GM19043 (cell line): ENCODE results near the gene VIT.
"Not testable (repeated sequence)": the region's sequence is repeated elsewhere in the genome, so short reads cannot be mapped to it uniquely, and the experiment has no call there.

Experiments used
- ATAC-seq: cut with Tn5 transposase; IDR thresholded peaks from one replicate; pipeline ENCODE4 v1.9.1; 2021; ENCODE audit warnings: low read depth; ENCODE audit not compliant: unreplicated experiment

VIT gene

DNA sequence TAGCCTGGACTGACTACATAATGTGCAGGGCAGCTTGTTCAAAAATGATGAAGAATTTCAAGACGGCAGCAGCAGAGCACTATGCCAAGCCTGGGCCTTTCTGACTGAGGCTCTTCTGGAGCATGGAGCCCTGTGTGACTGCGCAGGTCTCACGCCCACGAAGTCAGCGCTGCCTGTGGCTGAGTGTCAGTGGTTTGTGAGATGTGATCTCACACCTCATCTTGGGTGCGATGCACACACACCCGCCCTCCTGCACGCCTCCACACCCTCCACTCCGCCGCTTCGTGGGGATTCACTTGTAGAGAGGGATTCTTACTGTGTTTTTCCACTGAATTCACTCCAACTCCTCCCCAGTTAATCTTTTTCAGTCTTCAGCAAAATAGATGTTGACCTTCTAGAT is 103.9 kb downstream of the VIT start:
- no peak for ATAC-seq

DNA sequence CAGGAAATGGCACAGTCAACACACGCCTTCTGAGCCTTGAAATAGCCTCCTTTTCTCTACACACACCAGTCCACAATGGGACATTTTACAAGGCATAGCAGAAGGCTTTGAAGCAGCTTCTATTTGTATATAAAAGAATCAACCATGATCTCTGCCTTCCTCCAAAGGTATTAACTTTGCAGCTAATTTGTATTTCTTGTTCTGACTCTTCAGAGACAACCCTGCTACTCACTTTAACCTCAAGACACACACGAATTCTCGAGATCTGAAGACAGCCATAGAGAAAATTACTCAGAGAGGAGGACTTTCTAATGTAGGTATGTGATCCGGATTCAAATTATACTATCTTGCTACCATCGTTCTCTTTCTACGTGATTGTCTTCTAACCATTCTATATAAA is 104.6 kb downstream of the VIT start:
- ATAC-seq = no peak

DNA sequence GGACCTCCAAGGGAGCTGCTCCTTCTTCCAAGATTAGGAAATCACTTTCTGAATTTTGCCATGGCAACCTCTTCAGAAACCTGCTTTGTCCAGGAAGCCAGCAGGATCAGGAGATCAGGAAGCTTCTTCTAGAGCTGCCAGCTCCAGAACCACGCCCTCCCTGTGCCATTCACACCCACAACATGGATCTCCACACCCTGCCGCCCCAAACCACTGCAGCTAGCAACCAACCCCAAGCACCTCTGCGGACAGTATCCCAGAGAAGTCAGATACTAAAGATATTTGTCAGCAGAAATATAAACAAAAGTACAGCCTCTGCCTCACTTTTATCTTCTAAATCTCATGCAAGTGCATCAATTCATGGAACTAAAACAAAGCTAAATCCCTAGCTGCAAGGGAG is 106.4 kb downstream of the VIT start:
- no peak for ATAC-seq

DNA sequence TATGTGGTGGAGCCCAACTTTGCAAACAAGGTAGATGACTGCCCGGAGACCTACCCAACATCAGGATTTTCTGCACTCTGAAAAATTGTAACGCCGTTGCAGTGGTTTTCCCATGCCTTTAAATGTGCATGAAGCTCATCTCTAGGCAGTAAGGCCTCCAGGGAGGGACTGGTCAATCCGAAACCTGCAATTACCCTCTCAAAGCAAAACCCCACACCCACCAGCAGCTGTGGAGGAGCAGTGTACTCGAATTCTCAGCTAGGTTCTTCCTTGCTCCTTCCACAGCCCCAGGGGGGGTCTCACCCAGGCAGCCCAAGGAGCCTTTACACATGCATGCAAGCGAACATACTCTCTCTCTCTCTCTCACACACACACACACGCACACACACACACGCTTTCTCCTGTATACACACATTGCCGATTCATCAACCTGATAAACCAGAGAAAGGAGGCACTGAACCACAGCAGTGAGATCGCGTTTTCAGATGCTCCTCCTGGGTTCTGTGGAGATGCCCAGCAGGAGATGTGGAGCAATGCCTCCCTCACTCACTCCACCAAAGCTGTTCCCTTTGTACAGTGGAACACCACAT is 109.2 kb downstream of the VIT start:
- no peak for ATAC-seq

DNA sequence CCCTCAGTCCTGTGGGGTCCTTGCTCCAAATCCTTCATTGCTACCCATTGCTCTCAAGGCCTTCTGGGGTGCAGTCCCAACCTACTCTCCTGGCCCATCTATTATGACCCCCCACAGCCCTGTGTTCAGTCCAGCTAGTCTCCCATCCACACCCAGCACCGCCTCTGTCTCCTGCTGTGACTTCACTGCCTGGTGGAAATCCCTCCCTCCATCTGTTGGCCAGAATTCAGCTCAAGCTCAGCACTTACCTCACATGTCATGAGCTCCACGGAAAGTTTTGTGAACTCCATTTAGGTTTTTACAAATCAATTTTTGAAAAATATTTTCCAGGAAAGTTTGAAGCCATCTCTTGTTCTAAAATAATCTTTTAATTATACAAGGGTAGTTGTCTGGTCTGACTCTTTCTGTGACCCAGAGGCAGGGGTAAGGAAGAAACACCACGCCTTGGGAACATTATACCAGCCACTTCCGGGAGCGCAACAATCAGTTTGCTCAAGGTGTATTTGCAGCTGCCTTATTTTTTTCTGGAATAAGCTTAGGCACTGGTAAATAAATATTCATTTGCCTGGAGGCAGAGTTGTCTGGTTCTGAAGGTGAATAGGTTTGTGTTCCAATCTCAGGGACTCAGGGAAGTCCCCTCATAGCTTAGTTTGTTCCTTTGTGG is 110.8 kb downstream of the VIT start:
- no peak for ATAC-seq

DNA sequence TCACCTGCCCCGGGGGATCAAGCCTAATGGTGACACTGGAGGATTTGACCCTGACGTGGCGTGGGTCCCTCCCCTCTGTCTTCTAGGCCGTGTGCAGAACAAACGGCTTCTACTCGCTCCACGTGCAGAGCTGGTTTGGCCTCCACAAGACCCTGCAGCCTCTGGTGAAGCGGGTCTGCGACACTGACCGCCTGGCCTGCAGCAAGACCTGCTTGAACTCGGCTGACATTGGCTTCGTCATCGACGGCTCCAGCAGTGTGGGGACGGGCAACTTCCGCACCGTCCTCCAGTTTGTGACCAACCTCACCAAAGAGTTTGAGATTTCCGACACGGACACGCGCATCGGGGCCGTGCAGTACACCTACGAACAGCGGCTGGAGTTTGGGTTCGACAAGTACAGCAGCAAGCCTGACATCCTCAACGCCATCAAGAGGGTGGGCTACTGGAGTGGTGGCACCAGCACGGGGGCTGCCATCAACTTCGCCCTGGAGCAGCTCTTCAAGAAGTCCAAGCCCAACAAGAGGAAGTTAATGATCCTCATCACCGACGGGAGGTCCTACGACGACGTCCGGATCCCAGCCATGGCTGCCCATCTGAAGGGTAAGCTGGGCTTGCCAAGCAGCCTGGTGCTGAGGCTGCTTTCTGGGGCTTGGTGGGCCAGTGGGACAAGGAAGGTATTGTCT is 112.0 kb downstream of the VIT start:
- no peak for ATAC-seq

DNA sequence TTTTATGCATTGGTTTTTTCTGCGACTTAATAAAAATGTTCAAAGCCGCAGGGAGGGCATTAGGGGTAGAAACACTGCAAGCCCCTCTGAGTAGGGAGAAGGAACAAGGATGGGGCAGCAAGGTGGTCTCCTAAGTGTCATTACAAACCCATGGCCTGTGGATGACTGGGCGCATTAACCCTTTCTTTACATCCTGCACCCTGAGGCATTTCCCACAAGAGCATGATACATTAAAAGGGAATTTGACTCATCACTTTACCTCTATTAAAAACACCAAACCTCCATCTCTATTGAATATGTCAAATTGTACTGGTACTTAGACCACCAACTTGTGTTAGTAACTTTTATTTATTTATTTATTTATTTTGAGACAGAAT is 112.5 kb downstream of the VIT start:
- no peak for ATAC-seq

DNA sequence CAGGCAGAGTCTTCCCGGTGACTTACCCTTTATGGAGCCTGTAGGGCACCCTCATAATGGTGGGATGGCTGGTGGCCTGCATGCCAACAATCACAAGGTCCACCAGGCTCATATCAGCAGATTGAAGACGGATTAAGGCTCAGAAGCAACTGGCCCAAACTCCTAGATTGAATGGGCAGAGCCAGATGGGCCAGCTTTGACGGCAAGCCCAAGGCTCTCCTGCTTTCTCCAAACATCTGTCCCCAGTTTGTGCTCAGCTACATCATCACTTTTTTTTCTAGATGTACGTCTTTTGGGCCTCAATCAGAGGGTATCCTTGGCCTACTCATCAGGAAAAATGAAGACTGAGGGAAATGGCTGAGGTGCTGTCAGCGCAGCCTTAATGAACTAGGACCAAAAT is 114.6 kb downstream of the VIT start:
- ATAC-seq = no peak

DNA sequence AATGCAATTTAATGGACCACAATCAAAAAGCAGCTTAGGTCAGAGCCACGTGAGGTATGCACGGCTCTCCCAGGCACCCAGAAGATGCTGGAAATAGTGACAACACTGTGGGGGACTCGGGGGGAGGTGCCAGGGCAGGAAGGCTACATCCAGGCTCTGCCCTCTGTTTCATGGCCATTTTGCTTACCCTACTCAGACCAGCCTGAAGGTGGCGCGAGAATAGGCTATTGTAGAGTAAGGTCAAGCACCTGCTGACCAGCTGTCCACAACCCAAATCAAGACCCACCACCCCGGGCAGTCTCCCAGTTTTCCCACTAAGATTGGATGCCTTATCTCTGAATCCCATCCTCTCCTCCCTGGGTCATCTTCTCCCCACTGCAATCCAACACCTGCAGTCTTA is 115.7 kb downstream of the VIT start:
- no peak for ATAC-seq

DNA sequence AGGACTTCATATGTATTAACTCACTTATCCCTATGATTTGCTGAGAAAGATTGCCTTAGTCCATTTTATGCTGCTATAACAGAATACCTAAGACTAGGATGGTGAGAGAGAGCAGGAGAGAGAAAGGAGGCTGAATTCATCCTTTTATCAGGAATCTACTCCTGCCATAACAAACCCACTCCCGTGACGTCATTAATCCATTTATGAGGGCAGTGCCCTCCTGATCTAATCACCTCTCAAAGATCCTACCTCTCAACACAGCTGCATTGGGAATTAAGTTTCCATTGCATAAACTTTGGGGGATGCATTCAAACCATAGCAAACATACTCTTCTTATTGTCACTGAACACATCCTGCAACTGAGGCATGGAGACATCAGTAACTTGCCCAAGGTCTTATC is 122.0 kb downstream of the VIT start:
- ATAC-seq = no peak

DNA sequence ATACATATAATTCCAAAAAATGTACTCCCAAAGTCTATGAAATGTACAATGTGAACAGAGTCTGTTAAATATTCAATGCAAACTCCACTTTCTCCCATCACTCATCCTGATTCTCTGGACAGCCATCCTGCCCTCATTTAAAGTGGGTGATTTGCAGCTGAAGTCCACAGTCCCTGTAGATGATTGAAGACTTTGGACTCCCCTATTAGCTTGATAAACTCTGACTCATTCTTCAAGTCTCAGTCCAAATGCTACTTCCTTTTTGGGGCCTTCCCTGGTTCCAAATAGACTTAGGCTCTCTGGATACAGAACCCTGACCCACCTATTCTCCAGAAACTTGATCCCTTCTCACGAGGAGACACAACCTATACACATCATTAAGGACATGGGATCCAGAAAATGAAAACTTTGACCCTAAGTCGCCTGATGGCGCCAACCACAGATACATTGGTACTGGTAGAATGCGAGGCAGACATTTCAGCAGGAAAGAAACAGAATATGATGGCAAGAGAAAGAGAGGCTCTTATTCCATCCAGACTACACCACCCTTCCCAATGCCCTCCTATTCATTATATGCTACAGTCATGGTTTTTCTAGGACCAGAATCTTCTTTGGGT is 122.7 kb downstream of the VIT start:
- no peak for ATAC-seq

DNA sequence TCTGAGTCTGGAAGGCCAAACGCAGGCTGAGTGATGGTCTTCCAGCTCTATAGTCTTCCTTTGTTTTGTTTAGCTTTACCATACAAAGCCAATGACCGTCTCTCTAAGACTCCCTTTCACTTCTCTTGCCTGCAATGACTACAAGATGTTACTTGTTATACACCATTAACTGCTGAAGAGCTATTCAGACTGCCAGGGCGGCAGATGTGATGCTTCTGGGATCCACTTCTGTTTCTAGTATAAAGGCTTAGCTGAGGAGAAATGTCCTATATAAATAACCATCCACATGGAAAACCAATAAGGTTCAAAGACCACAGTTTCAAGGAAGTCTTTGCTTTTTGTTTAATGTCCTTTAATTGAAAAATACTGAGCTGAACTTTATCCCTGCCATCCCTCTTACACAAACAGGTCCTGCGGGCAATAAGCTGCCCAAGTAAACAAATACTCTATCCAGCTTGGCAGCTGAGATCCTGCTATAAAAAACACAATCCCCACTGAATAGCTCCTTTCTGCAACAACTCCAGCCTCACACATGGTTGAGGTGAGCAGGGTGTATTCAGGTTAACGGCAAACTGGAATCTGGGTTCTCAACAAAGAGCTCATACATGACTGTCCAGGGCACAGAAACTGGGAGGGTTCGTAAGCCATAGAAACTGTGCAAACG is 124.6 kb downstream of the VIT start:
- ATAC-seq = no peak

DNA sequence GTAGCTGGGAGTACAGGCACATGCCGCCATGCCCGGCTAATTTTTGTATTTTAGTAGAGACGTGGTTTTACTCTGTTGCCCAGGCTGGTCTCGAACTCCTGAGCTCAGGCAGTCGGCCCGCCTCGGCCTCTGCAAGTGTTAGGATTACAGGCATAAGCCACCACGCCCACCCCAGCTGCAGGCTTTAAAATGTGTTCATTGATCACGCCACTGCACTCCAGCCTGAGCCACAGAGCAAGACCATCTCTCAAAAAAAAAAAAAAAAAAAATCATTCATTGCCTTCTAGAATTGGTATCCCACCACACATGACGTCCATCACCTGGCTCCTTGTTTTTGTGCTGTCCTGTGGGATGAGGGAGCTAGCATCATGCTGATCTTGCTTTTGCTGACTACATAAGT is 127.4 kb downstream of the VIT start:
- ATAC-seq = no peak

DNA sequence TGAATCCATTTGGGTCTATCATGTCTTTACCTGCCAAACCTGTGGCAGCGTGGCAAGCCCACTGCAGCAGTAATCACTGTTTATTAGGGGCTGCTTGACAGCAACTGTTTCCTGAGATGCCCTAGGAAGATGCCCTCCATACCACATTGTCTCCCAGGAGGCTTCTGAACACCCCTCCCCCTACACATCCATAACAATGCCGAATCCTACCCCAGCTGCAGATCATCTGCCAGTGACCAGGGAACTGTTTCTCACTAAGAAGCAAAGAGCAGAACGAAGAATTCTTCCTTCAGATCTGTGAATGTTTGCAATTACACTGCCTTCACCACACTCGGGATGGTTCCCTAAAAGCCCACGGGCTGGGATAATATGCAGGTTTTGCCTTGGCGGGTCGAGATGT is 127.8 kb downstream of the VIT start:
- no peak for ATAC-seq

DNA sequence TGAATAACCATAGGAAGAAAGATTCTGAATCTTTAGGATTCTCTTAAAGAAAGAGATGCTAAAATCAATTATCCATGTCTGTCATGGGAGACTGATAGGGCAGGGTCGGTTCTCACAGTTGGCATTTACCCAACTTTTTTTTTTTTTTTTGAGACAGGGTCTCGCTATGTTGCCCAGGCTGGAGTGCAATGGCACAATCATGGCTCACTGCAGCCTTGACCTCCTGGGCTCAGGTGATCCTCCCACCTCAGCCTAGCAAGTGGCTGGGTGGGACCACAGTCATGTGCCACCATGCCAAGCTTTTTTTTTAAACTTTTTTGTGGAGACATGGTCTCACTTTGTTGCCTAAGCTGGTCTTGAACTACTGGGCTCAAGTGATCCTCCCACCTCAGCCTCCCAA is 128.2 kb downstream of the VIT start:
- not testable (repeated sequence) for ATAC-seq

DNA sequence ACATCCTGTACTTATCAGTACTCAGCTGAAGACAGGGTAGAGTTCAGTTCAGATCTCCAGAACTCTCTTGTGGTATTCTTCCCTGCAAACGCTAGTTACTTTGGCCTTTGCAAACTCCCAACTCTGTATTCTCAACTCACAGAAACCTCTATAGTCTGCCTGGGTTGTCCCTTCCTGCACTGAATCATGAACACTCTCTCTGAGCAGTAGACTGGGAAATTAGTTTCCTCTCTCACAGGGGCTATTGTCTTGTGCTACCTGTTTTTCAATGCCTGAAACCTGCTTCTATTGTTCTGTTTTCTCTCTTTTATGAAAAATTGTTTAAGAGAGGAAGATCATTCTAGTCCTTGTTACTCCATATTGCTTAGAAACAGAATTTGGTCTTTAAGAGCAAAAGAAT is 134.7 kb downstream of the VIT start:
- ATAC-seq = no peak

DNA sequence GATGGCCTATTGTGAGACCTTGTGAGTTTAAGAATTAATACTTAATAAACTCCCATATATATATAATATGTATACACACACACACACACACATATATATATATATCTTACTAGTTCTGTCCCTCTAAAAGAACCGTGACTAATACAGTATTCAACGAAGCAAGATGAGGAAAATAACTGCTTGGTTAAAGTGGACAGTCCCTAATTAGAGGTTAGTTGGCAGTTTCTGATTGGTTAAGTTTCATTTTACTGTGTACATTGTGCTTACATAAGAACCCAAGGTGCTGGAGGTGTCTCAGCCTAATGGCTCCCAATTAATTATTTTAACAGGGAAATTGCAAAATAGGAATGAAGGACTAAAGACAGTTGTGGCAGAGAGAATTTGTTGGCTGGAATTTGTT is 137.7 kb downstream of the VIT start:
- ATAC-seq = no peak

DNA sequence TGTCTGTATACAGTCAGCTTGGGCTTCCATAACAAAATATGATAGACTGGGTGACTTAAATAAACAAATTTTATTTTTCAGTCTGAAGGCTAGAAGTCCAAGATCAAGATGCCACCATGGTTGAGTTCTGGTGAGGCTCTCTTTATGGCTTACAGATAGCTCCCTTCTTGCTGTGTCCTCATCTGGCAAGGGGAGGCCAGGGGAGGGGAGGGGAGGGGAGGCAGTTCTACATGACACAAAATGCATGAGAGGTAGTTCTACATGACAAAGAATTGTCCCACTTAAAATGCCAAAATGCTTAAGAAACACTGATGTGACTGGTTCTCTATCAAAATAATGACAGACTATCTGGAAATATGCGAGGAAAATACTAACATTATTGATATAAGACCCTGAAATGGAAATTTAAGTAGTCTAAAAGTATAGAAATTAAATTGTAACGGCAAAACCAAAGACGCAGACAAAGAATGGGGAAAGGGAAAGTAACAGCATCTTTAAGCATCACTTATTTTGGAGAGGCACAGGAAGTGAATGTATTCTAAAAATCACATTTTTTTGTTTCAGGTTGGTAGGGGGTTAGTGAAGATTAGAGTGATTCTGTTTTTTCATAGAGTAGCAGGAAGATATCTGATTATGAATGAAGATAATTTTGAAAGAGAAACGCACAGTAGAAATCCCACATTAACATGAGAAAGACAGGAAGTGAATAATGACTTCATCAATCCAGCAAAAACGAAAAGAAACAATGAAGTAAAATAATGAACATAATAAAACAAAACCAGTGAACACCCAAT is 138.4 kb downstream of the VIT start:
- ATAC-seq = no peak

DNA sequence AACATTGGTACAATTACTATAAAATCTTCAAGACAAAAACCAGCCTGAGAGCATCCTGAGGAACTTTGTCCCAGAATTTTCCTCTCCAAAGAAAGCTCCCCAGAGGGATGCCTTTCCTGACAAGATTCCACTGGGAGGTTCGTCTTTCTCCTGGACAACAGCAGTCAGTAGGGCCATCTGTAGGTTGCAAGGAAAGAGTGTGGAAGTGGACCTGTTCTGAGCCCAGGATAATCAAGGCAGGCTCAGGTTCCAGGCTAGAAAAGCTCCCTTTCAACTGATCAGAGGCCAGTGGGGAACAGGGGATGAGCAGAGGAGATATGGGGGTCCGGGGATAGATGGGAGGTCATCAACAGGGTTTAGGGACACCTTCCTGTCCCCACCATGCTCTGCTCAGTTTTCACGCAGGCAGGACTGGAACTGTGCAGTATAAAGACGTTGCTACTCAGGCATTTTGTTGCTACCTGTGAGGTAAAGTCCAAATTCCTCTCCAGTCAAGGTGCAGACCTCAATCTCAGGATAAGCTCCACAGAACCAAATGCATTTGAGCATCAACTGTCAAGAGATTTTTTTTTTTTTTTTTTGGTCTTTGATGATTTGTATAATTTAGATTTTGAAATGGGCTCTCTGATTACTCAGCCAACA is 143.6 kb downstream of the VIT start:
- ATAC-seq = no peak

DNA sequence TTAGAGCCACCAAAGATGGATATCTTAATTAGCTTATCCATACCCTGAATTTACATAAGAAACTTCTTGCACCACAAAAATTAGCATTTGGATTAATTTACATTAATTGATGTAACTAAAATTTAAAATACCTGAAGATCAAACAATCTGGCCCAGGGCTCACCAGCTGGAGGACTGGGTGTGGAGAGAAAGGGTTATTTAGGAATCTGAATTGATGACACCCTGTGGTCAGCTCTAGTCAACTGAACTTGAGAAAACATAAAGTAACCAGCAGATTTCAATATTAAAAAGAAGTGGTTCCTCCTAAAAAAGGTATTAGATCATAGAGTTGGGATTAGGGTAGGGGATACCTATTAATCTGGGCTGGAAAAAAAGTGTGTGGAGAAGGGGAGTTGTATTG is 147.3 kb downstream of the VIT start:
- no peak for ATAC-seq
